IMR-90 (cell line): ENCODE results near the gene MARS1.

Source experiments
- BHLHE40 ChIP-seq: fragments of 150-350 bp; IDR thresholded peaks from 2 replicates; pipeline ENCODE4 v1.6.1; 2016; ENCODE audit warnings: mild to moderate bottlenecking, low read depth, low read length
- POLR2A ChIP-seq: IDR thresholded peaks from 2 replicates; pipeline ENCODE4 v1.6.1; 2012; ENCODE audit warnings: mild to moderate bottlenecking, low read depth, low read length
- TF ChIP-seq, protein P1 (sequence below): conservative IDR thresholded peaks from 2 replicates; pipeline ENCODE4 v1.5.1; 2012; ENCODE audit warnings: mild to moderate bottlenecking, low read depth, low read length, improper control_type of control experiment
- TF ChIP-seq, protein P2 (sequence below): fragments of 150-350 bp; IDR thresholded peaks from 2 replicates; pipeline ENCODE4 v1.6.1; 2017; ENCODE audit warnings: mild to moderate bottlenecking, antibody characterized with exemption, low read length, low read depth

DNA sequence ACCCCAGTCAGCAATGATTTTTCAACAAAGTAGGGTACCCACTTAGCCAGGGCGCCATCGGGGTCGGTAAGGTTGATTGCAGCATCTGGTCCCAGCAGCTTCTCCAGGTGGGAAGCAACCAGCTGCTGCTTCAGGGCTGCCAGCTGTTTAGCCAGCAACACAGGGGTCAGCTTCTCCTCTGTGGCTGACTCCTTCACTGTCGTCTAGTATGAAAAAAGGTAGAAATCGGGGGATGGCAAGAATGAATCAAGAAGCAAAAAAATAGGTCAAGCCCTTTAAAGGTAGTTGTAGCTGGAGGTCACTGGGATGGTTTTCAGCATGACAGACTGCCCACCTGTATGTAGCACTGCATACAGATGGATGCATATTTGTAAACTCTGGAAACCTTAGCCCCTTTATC lies 46.4 kb downstream of the MARS1 start:
- TF ChIP-seq, protein P1, sequence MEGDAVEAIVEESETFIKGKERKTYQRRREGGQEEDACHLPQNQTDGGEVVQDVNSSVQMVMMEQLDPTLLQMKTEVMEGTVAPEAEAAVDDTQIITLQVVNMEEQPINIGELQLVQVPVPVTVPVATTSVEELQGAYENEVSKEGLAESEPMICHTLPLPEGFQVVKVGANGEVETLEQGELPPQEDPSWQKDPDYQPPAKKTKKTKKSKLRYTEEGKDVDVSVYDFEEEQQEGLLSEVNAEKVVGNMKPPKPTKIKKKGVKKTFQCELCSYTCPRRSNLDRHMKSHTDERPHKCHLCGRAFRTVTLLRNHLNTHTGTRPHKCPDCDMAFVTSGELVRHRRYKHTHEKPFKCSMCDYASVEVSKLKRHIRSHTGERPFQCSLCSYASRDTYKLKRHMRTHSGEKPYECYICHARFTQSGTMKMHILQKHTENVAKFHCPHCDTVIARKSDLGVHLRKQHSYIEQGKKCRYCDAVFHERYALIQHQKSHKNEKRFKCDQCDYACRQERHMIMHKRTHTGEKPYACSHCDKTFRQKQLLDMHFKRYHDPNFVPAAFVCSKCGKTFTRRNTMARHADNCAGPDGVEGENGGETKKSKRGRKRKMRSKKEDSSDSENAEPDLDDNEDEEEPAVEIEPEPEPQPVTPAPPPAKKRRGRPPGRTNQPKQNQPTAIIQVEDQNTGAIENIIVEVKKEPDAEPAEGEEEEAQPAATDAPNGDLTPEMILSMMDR: no peak
- TF ChIP-seq, protein P2, sequence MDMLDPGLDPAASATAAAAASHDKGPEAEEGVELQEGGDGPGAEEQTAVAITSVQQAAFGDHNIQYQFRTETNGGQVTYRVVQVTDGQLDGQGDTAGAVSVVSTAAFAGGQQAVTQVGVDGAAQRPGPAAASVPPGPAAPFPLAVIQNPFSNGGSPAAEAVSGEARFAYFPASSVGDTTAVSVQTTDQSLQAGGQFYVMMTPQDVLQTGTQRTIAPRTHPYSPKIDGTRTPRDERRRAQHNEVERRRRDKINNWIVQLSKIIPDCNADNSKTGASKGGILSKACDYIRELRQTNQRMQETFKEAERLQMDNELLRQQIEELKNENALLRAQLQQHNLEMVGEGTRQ: no peak
- TF ChIP-seq POLR2A (no peak), BHLHE40 (no peak)
